Parathyroid adenoma (tissue), 2 donors: ENCODE data around the gene ADAMTSL5.
"Not testable (repeated sequence)": the region's sequence is repeated elsewhere in the genome, so short reads cannot be mapped to it uniquely, and the experiment has no call there.

Experiments
- H2AFZ ChIP-seq: fragments of 300-600 bp; sonication (generic); one replicate; pipeline ENCODE4 v1.7.0; 2017; ENCODE audit warnings: antibody characterized with exemption, mild to moderate bottlenecking
- H3K27ac ChIP-seq: fragments of 300-600 bp; sonication (generic); one replicate; pipeline ENCODE4 v1.7.0; 2017
- H3K27me3 ChIP-seq: fragments of 300-600 bp; sonication (generic); one replicate; pipeline ENCODE4 v1.7.0; 2017; ENCODE audit warnings: low read length; ENCODE audit not compliant: control insufficient read depth, insufficient read depth
- H3K36me3 ChIP-seq: fragments of 300-600 bp; sonication (generic); one replicate; pipeline ENCODE4 v1.7.0; 2017; ENCODE audit warnings: low read length; ENCODE audit not compliant: control insufficient read depth, insufficient read depth
- H3K4me1 ChIP-seq: fragments of 300-600 bp; sonication (generic); one replicate; pipeline ENCODE4 v1.7.0; 2017; ENCODE audit warnings: control low read depth
- H3K4me2 ChIP-seq: fragments of 300-600 bp; sonication (generic); one replicate; pipeline ENCODE4 v1.7.0; 2017; ENCODE audit warnings: low read length
- H3K4me3 ChIP-seq: fragments of 300-600 bp; sonication (generic); one replicate; pipeline ENCODE4 v1.7.0; 2017; ENCODE audit warnings: low read depth, low read length
- H3K79me2 ChIP-seq: fragments of 300-600 bp; sonication (generic); one replicate; pipeline ENCODE4 v1.7.0; 2017; ENCODE audit warnings: control low read depth
- H3K9ac ChIP-seq: fragments of 300-600 bp; sonication (generic); one replicate; pipeline ENCODE4 v1.7.0; 2017; ENCODE audit warnings: mild to moderate bottlenecking
- H3K9me3 ChIP-seq: fragments of 300-600 bp; sonication (generic); one replicate; pipeline ENCODE4 v1.7.0; 2017; ENCODE audit warnings: low read length; ENCODE audit not compliant: control insufficient read depth
- TF ChIP-seq, protein P1 (sequence below): fragments of 300-600 bp; sonication (generic); IDR thresholded peaks from one replicate; pipeline ENCODE4 v1.7.0; 2017; ENCODE audit warnings: antibody characterized with exemption, mild to moderate bottlenecking
- donor health status: primary hyperparathyroidism.

The ADAMTSL5 gene

DNA sequence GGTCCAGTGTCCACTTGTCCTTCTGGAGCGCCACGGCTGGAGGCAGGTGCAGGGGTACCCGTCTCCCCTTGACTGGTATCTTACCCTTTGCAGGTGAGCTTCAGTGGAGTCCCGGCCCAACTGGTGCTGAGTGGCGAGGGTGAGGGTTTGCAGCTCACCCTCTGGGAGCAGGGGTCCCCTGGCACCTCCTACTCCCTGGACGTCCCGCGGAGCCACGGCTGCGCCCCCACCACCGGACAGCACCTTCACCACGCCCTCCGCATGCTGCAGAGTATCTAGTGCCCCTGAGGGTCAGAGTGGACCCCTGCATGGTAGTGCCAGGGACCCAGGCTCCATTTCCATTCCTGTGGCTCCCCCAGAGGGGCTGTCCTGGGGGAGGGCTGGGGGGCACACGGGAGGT is 22.2 kb upstream of the ADAMTSL5 start:
- H3K36me3 ChIP-seq = no peaks in the 10 kb centered on the region
- no peak overlapping the region for H2AFZ ChIP-seq
- no peak overlapping the region for H3K4me3 ChIP-seq
- no peaks in the 10 kb centered on the region for H3K9me3 ChIP-seq
- H3K4me1 ChIP-seq = no peaks in the 10 kb centered on the region
- H3K4me2 ChIP-seq = no peak overlapping the region
- H3K9ac ChIP-seq = no peak overlapping the region
- H3K27ac ChIP-seq = no peak overlapping the region
- H3K27me3 ChIP-seq = no peaks in the 10 kb centered on the region
- TF ChIP-seq, protein P1, sequence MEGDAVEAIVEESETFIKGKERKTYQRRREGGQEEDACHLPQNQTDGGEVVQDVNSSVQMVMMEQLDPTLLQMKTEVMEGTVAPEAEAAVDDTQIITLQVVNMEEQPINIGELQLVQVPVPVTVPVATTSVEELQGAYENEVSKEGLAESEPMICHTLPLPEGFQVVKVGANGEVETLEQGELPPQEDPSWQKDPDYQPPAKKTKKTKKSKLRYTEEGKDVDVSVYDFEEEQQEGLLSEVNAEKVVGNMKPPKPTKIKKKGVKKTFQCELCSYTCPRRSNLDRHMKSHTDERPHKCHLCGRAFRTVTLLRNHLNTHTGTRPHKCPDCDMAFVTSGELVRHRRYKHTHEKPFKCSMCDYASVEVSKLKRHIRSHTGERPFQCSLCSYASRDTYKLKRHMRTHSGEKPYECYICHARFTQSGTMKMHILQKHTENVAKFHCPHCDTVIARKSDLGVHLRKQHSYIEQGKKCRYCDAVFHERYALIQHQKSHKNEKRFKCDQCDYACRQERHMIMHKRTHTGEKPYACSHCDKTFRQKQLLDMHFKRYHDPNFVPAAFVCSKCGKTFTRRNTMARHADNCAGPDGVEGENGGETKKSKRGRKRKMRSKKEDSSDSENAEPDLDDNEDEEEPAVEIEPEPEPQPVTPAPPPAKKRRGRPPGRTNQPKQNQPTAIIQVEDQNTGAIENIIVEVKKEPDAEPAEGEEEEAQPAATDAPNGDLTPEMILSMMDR = no peak
- no peaks in the 10 kb centered on the region for H3K79me2 ChIP-seq

DNA sequence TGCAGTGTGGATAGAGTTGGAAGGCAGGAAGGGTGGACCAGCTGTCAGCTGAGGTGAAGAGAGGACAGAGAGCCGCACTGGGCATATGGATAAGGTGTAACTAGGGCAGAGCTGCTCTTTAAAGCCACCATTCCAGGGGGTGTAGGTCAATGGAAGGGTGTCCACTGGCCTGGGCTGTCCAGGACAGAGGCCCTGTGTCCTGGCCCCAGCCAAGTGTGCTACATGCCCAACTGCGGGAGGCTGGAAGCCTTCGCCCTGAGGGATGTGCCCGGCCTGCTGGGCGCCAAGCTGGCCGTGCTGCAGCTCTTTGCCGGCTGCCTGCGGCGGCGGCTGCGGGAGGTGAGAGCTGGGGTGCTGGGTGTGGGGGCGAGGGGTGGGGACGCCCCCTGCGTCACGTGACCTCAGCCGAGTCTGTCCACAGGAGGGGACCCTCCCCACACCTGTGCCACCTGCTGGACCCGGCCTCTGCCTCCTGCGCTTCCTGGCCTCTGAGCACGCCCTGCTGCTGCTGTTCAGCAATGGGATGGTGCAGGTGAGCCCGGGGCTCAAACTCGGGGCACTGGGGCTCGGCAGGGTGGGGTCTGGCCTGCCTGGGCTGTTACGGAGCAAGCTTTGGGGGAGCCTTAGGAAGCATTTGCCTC is 20.8 kb upstream of the ADAMTSL5 start:
- H3K4me3 ChIP-seq = no peak overlapping the region
- no peak overlapping the region for H3K9ac ChIP-seq
- H3K4me2 ChIP-seq = no peak overlapping the region
- no peaks in the 10 kb centered on the region for H3K79me2 ChIP-seq
- no peaks in the 10 kb centered on the region for H3K4me1 ChIP-seq
- TF ChIP-seq, protein P1 = no peak
- H2AFZ ChIP-seq = no peak overlapping the region
- H3K27me3 ChIP-seq = no peaks in the 10 kb centered on the region
- H3K9me3 ChIP-seq = no peaks in the 10 kb centered on the region
- no peak overlapping the region for H3K27ac ChIP-seq
- no peaks in the 10 kb centered on the region for H3K36me3 ChIP-seq

DNA sequence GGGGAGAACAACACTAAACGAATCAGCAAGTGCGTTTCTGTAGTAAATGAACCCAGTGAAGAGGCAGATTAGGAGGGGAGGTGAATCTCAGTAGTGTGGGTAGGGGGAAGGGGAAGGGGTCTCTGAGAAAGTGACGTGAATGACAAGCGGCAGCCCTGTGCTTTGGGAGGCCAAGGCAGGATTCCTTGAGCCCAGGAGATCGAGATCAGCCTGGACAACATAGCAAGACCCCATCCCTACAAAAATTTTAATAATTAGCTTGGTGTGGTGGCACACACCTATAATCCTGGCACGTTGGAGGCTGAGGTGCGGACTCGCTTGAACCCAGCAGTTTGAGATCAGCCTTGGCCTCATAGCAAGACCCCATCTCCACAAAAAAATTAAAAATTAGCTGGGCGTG is 19.2 kb upstream of the ADAMTSL5 start:
- Histone ChIP-seq H3K27me3 (no peaks in the 10 kb centered on the region), H3K4me1 (no peaks in the 10 kb centered on the region), H3K79me2 (no peaks in the 10 kb centered on the region), H3K4me3 (no peak overlapping the region), H2AFZ (no peak overlapping the region), H3K36me3 (no peaks in the 10 kb centered on the region), H3K9me3 (no peaks in the 10 kb centered on the region), H3K4me2 (no peak overlapping the region), H3K27ac (no peak overlapping the region), H3K9ac (no peak overlapping the region)
- TF ChIP-seq, protein P1 = no peak

DNA sequence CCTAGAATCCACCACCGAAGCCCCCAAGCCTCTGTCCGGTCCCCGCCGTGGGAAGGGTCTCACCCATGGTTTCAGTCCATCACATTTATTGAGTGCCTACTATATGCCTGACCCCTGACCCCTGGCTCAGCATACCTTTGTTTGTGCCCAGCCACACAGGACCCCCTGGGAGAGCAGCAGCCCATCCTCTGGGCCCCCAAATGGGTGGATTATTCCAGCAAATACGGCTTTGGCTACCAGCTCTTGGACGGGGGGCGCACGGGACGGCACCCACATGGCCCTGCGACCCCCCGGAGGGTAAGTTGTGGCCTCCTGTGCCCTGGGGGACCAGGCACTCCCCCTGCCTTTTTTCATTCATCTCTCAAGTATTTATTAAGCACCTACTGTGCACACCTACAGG is 18.8 kb upstream of the ADAMTSL5 start:
- no peaks in the 10 kb centered on the region for H3K9me3 ChIP-seq
- no peak overlapping the region for H3K4me3 ChIP-seq
- H2AFZ ChIP-seq = no peak overlapping the region
- H3K36me3 ChIP-seq = no peaks in the 10 kb centered on the region
- no peak overlapping the region for H3K9ac ChIP-seq
- no peak overlapping the region for H3K4me2 ChIP-seq
- no peak overlapping the region for H3K27ac ChIP-seq
- TF ChIP-seq, protein P1 = no peak
- no peaks in the 10 kb centered on the region for H3K79me2 ChIP-seq
- H3K27me3 ChIP-seq = no peaks in the 10 kb centered on the region
- H3K4me1 ChIP-seq = no peaks in the 10 kb centered on the region

DNA sequence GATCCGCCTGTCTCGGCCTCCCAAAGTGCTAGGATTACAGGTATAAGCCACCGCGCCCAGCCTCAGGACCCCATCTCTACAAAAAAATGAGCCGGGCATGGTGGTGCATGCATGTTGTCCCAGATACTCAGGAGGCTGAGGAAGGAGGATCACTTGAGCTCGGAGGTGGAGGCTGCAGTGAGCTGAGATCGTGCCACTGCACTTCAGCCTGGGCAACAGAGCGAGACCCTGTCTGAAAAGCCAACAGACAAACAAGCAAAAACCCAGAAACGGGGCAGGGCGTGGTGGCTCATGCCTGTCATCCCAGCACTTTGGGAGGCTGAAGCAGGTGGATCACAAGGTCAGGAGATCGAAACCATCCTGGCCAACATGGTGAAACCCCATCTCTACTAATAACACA is 18.0 kb upstream of the ADAMTSL5 start:
- H3K4me3 ChIP-seq, H3K4me1 ChIP-seq, H2AFZ ChIP-seq, H3K9ac ChIP-seq, H3K27ac ChIP-seq, H3K79me2 ChIP-seq, H3K27me3 ChIP-seq, H3K9me3 ChIP-seq, H3K36me3 ChIP-seq, H3K4me2 ChIP-seq: not testable (repeated sequence)
